ENCODE measurements around the gene WDR62. TPM values are rescaled to one million over a fixed set of nuclear protein-coding genes. Genes with fewer than 3 reads are reported as not detected.

WDR62 gene
- total RNA-seq, 1 donor from 2014 or later = 0.26 TPM

DNA sequence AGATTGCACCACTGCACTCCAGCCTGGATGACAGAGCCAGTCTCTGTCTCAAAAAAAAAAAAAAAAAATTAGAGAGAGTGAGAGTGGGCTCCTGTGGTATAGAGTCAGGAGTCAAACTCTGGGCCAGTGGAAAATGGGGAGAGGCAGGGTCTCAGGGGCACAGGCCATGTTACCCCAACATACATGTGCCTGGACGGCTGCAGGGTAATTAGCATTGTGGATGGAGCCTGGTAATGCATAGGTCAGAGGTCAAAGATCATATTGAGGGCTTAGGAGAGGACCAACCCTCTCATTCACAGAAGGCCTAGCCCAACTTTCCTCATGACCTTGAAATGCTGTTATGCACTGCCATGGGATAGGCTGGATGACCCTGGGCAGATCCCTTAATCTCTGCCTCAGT lies 29.2 kb upstream of the WDR62 start:
- no peaks in the 10 kb centered on the region for H3K36me3 ChIP-seq (ENCODE audit: control insufficient read depth, insufficient read depth, low read length)
- DNase-seq (ENCODE audit: low read depth) = no peak
- TF ChIP-seq, protein P1, sequence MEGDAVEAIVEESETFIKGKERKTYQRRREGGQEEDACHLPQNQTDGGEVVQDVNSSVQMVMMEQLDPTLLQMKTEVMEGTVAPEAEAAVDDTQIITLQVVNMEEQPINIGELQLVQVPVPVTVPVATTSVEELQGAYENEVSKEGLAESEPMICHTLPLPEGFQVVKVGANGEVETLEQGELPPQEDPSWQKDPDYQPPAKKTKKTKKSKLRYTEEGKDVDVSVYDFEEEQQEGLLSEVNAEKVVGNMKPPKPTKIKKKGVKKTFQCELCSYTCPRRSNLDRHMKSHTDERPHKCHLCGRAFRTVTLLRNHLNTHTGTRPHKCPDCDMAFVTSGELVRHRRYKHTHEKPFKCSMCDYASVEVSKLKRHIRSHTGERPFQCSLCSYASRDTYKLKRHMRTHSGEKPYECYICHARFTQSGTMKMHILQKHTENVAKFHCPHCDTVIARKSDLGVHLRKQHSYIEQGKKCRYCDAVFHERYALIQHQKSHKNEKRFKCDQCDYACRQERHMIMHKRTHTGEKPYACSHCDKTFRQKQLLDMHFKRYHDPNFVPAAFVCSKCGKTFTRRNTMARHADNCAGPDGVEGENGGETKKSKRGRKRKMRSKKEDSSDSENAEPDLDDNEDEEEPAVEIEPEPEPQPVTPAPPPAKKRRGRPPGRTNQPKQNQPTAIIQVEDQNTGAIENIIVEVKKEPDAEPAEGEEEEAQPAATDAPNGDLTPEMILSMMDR (IDR thresholded peaks at IDR 0.05; ENCODE audit: insufficient read depth, low read length, severe bottlenecking) = no peak
- no peaks in the 10 kb centered on the region for H3K27me3 ChIP-seq (ENCODE audit: control insufficient read depth, insufficient read depth, low read length)
- no peak for FAIRE-seq
- H3K4me3 ChIP-seq (ENCODE audit: low read depth, low read length) = no peak overlapping the region

DNA sequence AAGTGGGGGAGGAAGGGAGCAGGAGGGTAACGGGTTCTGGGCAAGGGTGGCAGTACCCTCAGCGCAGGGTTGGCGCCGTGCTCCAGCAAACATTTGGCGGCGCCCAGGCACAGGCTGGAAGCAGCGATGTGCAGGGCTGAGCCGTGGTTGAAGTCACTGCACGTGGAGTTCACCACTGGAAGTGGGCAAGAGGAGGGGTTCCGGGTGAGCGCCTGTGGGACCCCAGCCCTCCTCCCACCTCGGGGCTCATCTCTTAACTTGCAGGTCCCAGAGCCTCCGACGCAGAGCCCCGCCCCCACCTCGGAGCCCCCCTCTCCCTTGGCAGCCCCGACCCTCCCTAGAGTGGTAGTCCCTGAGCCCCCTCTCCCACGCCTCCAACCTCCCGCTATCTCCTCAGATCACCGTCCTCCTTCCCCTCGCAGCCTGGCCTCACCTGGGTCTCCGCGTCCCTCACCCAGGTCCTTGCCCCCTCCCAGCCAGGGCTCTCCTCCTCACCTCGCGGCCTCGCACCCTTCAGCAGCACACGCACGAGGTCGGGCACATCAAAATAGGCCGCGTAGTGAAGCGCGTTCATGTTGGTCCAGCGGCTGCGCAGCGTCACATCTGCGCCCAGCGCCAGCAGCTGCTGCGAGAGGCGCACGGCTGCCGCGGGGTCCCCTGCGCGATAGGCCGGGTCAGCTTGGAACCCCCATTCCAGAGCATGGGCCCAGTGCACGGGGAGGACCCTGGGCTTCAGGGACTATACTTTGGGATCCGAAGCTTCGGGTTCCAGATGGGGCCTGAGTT lies 28.4 kb upstream of the WDR62 start:
- FAIRE-seq (no peak), DNase-seq (ENCODE audit: low read depth) (no peak)
- TF ChIP-seq, protein P1 (IDR thresholded peaks at IDR 0.05; ENCODE audit: insufficient read depth, low read length, severe bottlenecking) = no peak
- H3K27me3 ChIP-seq (ENCODE audit: control insufficient read depth, insufficient read depth, low read length) = no peaks in the 10 kb centered on the region
- H3K36me3 ChIP-seq (ENCODE audit: control insufficient read depth, insufficient read depth, low read length) = no peaks in the 10 kb centered on the region
- no peak overlapping the region for H3K4me3 ChIP-seq (ENCODE audit: low read depth, low read length)

DNA sequence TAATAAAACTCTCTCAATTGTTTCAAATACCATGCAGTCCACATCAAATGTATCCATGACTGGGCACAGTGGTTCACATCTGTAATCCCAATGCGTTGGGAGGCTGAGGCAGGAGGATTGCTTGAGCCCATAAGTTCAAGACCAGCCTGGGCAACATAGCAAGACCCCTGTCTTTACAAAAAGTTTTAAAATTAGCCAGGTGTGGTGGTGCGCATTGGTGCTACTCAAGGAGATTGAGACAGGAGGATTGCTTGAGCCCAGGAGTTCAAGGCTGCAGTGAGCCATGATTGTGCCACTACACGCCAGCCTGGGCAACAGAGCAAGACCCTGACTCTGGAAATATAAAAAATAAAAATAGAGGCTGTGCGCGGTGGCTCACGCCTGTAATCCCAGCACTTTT lies 27.0 kb upstream of the WDR62 start:
- no peaks in the 10 kb centered on the region for H3K27me3 ChIP-seq (ENCODE audit: control insufficient read depth, insufficient read depth, low read length)
- TF ChIP-seq, protein P1 (IDR thresholded peaks at IDR 0.05; ENCODE audit: insufficient read depth, low read length, severe bottlenecking) = no peak
- FAIRE-seq (peak; percentile 7), DNase-seq (ENCODE audit: low read depth) (no peak)
- no peaks in the 10 kb centered on the region for H3K36me3 ChIP-seq (ENCODE audit: control insufficient read depth, insufficient read depth, low read length)
- no peak overlapping the region for H3K4me3 ChIP-seq (ENCODE audit: low read depth, low read length)

DNA sequence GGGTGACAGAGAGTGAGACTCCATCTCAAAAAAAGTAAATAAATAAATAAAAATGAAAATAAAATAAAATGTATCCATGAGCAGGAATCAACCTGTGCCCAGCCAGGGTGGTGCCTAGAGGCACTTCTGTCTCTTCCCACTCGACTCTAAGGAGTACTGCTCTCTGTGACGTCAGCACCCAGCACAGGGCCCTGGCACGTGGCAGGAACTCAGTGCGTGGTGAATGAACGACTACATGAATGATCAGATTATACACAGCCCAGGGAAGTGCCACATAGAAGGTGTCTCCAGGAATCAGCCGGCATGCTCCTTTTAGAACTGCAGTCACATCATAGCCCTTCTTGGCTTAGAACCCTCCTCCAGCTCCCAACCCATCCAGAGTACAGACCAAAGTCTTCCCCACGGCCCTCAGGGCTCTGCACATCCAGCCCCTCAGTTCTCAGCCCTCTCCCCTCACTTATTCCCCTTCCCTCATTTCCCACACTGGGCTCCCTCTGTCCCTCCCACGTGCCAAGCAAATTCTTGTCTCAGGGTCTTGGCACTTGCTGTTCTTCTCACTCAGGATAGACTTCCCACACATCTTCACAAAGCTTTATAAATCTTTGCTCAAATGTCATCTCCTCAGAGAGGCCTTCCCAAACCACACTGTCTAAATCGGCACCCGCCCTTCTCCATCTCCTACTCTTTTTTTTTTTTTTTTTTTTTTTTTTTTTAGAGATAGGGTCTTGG lies 26.2 kb upstream of the WDR62 start:
- DNase-seq (ENCODE audit: low read depth) (no peak), FAIRE-seq (no peak)
- H3K27me3 ChIP-seq (ENCODE audit: control insufficient read depth, insufficient read depth, low read length) = no peaks in the 10 kb centered on the region
- H3K36me3 ChIP-seq (ENCODE audit: control insufficient read depth, insufficient read depth, low read length) = no peaks in the 10 kb centered on the region
- TF ChIP-seq, protein P1 (IDR thresholded peaks at IDR 0.05; ENCODE audit: insufficient read depth, low read length, severe bottlenecking) = no peak
- H3K4me3 ChIP-seq (ENCODE audit: low read depth, low read length) = no peak overlapping the region

DNA sequence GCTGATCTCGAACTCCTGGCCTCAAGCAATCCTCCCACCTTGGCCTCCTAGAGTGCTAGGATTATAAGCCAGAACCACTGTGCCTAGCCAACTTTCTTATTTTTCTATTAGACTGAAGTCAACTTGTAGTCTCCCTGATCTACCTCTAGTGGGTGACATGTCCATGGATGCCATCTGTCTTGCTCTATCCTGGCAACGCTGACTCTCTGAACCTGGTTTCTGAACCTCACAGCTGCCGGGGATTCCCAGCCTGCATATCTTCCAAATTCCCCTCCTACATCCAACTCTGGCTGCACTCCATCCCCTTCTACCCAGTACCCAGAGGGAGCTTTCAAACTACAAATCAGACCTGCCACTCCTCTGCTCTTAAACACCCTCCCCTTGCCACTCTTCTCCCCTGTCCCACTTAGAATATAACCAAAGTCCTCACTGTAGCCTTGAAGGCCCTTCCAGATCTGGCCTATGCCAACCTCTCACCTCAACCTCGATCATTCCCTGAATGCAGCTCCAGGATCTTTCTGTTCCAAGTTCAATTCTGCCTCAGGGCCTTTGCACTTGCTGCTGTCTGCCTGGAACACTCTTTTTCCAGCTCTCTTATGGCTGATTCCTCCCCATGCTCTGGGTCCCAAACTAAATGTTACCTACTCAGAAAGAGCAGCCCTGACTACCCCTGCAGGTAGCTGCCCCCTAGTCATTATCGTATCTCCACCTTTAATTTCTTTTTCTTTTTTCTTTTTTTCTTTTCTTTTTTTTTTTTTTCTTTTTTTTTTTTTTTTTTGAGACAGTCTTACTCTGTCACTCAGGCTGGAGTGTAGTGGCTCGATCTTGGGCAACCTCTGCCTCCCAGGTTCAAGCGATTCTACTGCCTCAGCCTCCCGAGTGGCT lies 24.2 kb upstream of the WDR62 start:
- no peak for FAIRE-seq
- H3K27me3 ChIP-seq (ENCODE audit: control insufficient read depth, insufficient read depth, low read length) = no peaks in the 10 kb centered on the region
- H3K4me3 ChIP-seq (ENCODE audit: low read depth, low read length) = no peak overlapping the region
- TF ChIP-seq, protein P1 (IDR thresholded peaks at IDR 0.05; ENCODE audit: insufficient read depth, low read length, severe bottlenecking) = peak; percentile 43
- DNase-seq (ENCODE audit: low read depth) = peak; percentile 24
- no peaks in the 10 kb centered on the region for H3K36me3 ChIP-seq (ENCODE audit: control insufficient read depth, insufficient read depth, low read length)

Data from bronchial epithelial cell (primary cell).